ENCODE results near the gene ZGPAT. TPM values are rescaled to one million over a fixed set of nuclear protein-coding genes. Genes with fewer than 3 reads are reported as not detected.

ZGPAT gene
- total RNA-seq, 1 donor from 2014 or later = 19.2 TPM

- no peaks in the 10 kb centered on the region for H3K9me3 Mint-ChIP-seq (ENCODE audit: low read depth)
- DNase-seq (ENCODE audit: low spot score) = no peak
- H3K4me3 Mint-ChIP-seq (ENCODE audit: unreplicated experiment) = peak within 1 kb of the TSS; percentile 69
- H3K27me3 Mint-ChIP-seq (ENCODE audit: low read depth) = no peaks in the 10 kb centered on the region
- H3K36me3 Mint-ChIP-seq (ENCODE audit: low read depth) = peaks cover 3% of the 10 kb centered on the region
- H3K4me1 Mint-ChIP-seq (ENCODE audit: low read depth) = peaks cover 3% of the 10 kb centered on the region
- peak within 1 kb of the TSS; percentile 8 for H3K27ac Mint-ChIP-seq (ENCODE audit: unreplicated experiment)
- TF ChIP-seq CTCF (IDR thresholded peaks at IDR 0.05) = no peak
Measured at GRCh38 chr20:63739130-63740069, 31.6 kb downstream of the ZGPAT start, which contains the start of gene SLC2A4RG. TSS of gene SLC2A4RG (plus strand) at chr20:63739776. CDS start at chr20:63739913, 137 bp downstream.

GRCh38 chr20:63740070-63740626, 32.3 kb downstream of the ZGPAT start:
- peaks cover 3% of the 10 kb centered on the region for H3K36me3 Mint-ChIP-seq (ENCODE audit: low read depth)
- DNase-seq (ENCODE audit: low spot score) = peak; percentile 60
- H3K4me3 Mint-ChIP-seq (ENCODE audit: unreplicated experiment) = peak overlapping the region; percentile 69
- H3K27me3 Mint-ChIP-seq (ENCODE audit: low read depth) = no peaks in the 10 kb centered on the region
- TF ChIP-seq CTCF (IDR thresholded peaks at IDR 0.05) = no peak
- H3K27ac Mint-ChIP-seq (ENCODE audit: unreplicated experiment) = peak overlapping the region; percentile 8
- peaks cover 3% of the 10 kb centered on the region for H3K4me1 Mint-ChIP-seq (ENCODE audit: low read depth)
- H3K9me3 Mint-ChIP-seq (ENCODE audit: low read depth) = no peaks in the 10 kb centered on the region

GRCh38 chr20:63740627-63741353, 33.0 kb downstream of the ZGPAT start:
- Mint-ChIP-seq H3K9me3 (ENCODE audit: low read depth) (no peaks in the 10 kb centered on the region), H3K27me3 (ENCODE audit: low read depth) (no peaks in the 10 kb centered on the region), H3K4me1 (ENCODE audit: low read depth) (peaks cover 3% of the 10 kb centered on the region), H3K4me3 (ENCODE audit: unreplicated experiment) (peak overlapping the region; percentile 69), H3K27ac (ENCODE audit: unreplicated experiment) (peak overlapping the region; percentile 8), H3K36me3 (ENCODE audit: low read depth) (peaks cover 3% of the 10 kb centered on the region)
- DNase-seq (ENCODE audit: low spot score) = peak; percentile 94
- TF ChIP-seq CTCF (IDR thresholded peaks at IDR 0.05) = peak; percentile 59

GRCh38 chr20:63741354-63741675, 33.5 kb downstream of the ZGPAT start:
- no peaks in the 10 kb centered on the region for H3K27me3 Mint-ChIP-seq (ENCODE audit: low read depth)
- no peak for TF ChIP-seq CTCF (IDR thresholded peaks at IDR 0.05)
- H3K4me1 Mint-ChIP-seq (ENCODE audit: low read depth) = no peaks in the 10 kb centered on the region
- H3K27ac Mint-ChIP-seq (ENCODE audit: unreplicated experiment) = no peak overlapping the region
- peak overlapping the region; percentile 69 for H3K4me3 Mint-ChIP-seq (ENCODE audit: unreplicated experiment)
- peaks cover 3% of the 10 kb centered on the region for H3K36me3 Mint-ChIP-seq (ENCODE audit: low read depth)
- DNase-seq (ENCODE audit: low spot score) = no peak
- no peaks in the 10 kb centered on the region for H3K9me3 Mint-ChIP-seq (ENCODE audit: low read depth)

All from chondrocyte (in vitro differentiated cells).